H1 (cell line): ENCODE data around the gene BTBD9. TPM values are rescaled to one million over a fixed set of nuclear protein-coding genes. Genes with fewer than 3 reads are reported as not detected.

Experiments
- CTCF ChIA-PET: fragments of 300-600 bp; sonication (Branson Sonifier 250); formaldehyde crosslinking; loops from one replicate; lab custom pipeline; 2021; ENCODE audit not compliant: partially characterized antibody; lab: Charles Lee
- POLR2A ChIA-PET: fragments of 300-600 bp; sonication (Branson Sonifier 250); formaldehyde crosslinking; loops from one replicate; lab custom pipeline; 2021; ENCODE audit warnings: inconsistent platforms; ENCODE audit not compliant: partially characterized antibody; lab: Charles Lee
- DNase-seq, 2 experiments: peaks; one replicate each; pipeline versions ENCODE4 v3.0.0 to v3.0.0-alpha.2; 2010 to 2022; ENCODE audit warnings: low spot score in 2 of 2, low read depth in 1 of 2, mixed read lengths in 1 of 2
- FAIRE-seq: peaks from 2 replicates; lab custom pipeline; 2011; peaks lifted over from hg19 to GRCh38; lab: Jason Lieb, UNC
- H2AFZ ChIP-seq: 2 replicates; pipeline ENCODE4 v1.8.1; 2012; ENCODE audit warnings: low read length, inconsistent platforms
- H2AK5ac ChIP-seq: 2 replicates; pipeline ENCODE4 v1.6.1; 2013; ENCODE audit warnings: low read depth, low read length
- H2BK120ac ChIP-seq: replicated peaks from 2 replicates; pipeline ENCODE3; 2013; ENCODE audit warnings: low read depth, low read length, inconsistent platforms
- H2BK12ac ChIP-seq: 2 replicates; pipeline ENCODE4 v1.6.1; 2013; ENCODE audit warnings: low read depth, low read length
- H2BK15ac ChIP-seq: 2 replicates; pipeline ENCODE4 v1.6.1; 2013; ENCODE audit warnings: low read length
- H2BK20ac ChIP-seq: 2 replicates; pipeline ENCODE4 v1.6.1; 2013; ENCODE audit warnings: low read length
- H2BK5ac ChIP-seq: 2 replicates; pipeline ENCODE4 v1.6.1; 2013; ENCODE audit warnings: low read depth, low read length
- H3K14ac ChIP-seq: 2 replicates; pipeline ENCODE4 v1.6.1; 2013; ENCODE audit warnings: inconsistent platforms; ENCODE audit not compliant: insufficient read length
- H3K18ac ChIP-seq: 2 replicates; pipeline ENCODE4 v1.6.1; 2013; ENCODE audit warnings: low read length; ENCODE audit errors: extremely low read depth
- H3K23ac ChIP-seq: 2 replicates; pipeline ENCODE4 v1.6.1; 2013; ENCODE audit warnings: inconsistent platforms; ENCODE audit not compliant: insufficient read length
- H3K23me2 ChIP-seq: 2 replicates; pipeline ENCODE4 v1.6.1; 2013; ENCODE audit warnings: low read depth, low read length
- H3K27ac ChIP-seq: 2 replicates; pipeline ENCODE4 v1.6.1; 2011; ENCODE audit warnings: low read depth, low read length, inconsistent platforms
- H3K27me3 ChIP-seq, 4 experiments: replicated peaks in 1 of 4; 1 replicate in 1 of 4; 2 replicates in 3 of 4; pipeline versions ENCODE4 v1.6.1 to v1.8.1; 2011 to 2013; ENCODE audit warnings: low read length in 3 of 4, mild to moderate bottlenecking in 3 of 4, inconsistent platforms in 2 of 4, mixed read lengths in 2 of 4, moderate library complexity in 1 of 4; ENCODE audit not compliant: control insufficient read depth in 3 of 4, insufficient read depth in 3 of 4; ENCODE audit errors: extremely low read depth in 1 of 4
- H3K36me3 ChIP-seq, 4 experiments: 2 replicates each; pipeline versions ENCODE4 v1.6.1 to v1.8.1; 2011 to 2013; ENCODE audit warnings: mild to moderate bottlenecking in 4 of 4, low read length in 3 of 4, moderate library complexity in 2 of 4, control low read depth in 1 of 4, inconsistent platforms in 1 of 4; ENCODE audit not compliant: insufficient read depth in 4 of 4, control insufficient read depth in 2 of 4
- H3K4ac ChIP-seq: replicated peaks from 2 replicates; pipeline ENCODE3; 2013; ENCODE audit warnings: low read length, low read depth, mixed read lengths, inconsistent platforms; ENCODE audit not compliant: insufficient read length
- H3K4me1 ChIP-seq, 4 experiments: replicated peaks in 1 of 4; 1 replicate in 1 of 4; 2 replicates in 3 of 4; pipeline versions ENCODE4 v1.6.1 to v1.8.1; 2011 to 2013; ENCODE audit warnings: low read length in 3 of 4, inconsistent platforms in 2 of 4, mixed read lengths in 1 of 4; ENCODE audit not compliant: insufficient read depth in 4 of 4, control insufficient read depth in 3 of 4
- H3K4me2 ChIP-seq, 2 experiments: 2 replicates each; pipeline versions ENCODE4 v1.6.1 to v1.8.1; 2011 to 2013; ENCODE audit warnings: low read depth in 2 of 2, low read length in 2 of 2, control low read depth in 1 of 2, inconsistent platforms in 1 of 2, mild to moderate bottlenecking in 1 of 2; ENCODE audit not compliant: insufficient read depth in 1 of 2
- H3K4me3 ChIP-seq, 4 experiments: fragments of 200-600, 300-600 bp in 1 of 4; sonication (generic), shearing (Covaris generic), sonication (Bioruptor Twin) in 1 of 4; 2 replicates each; pipeline versions ENCODE4 v1.5.1 to v1.8.1; 2011 to 2016; ENCODE audit warnings: low read length in 4 of 4, low read depth in 3 of 4, control low read depth in 2 of 4, inconsistent platforms in 2 of 4, mild to moderate bottlenecking in 2 of 4, mixed read lengths in 1 of 4, moderate library complexity in 1 of 4; ENCODE audit not compliant: insufficient read depth in 2 of 4; ENCODE audit errors: extremely low read depth in 1 of 4
- H3K56ac ChIP-seq: replicated peaks from 2 replicates; pipeline ENCODE3; 2013; ENCODE audit warnings: low read depth, mild to moderate bottlenecking, mixed read lengths, low read length, inconsistent platforms; ENCODE audit not compliant: insufficient read length
- H3K79me1 ChIP-seq: 2 replicates; pipeline ENCODE4 v1.6.1; 2013; ENCODE audit warnings: low read depth, low read length, control low read depth
- H3K79me2 ChIP-seq, 2 experiments: 2 replicates each; pipeline versions ENCODE4 v1.6.1 to v1.8.1; 2012 to 2013; ENCODE audit warnings: low read length in 2 of 2, mild to moderate bottlenecking in 2 of 2, inconsistent platforms in 1 of 2; ENCODE audit not compliant: insufficient read depth in 2 of 2, control insufficient read depth in 1 of 2
- H3K9ac ChIP-seq, 4 experiments: replicated peaks in 1 of 4; 1 replicate in 1 of 4; 2 replicates in 3 of 4; pipeline versions ENCODE4 v1.6.1 to v1.8.1; 2011 to 2013; ENCODE audit warnings: low read depth in 3 of 4, low read length in 3 of 4, control low read depth in 2 of 4, mild to moderate bottlenecking in 2 of 4, moderate library complexity in 2 of 4, inconsistent platforms in 1 of 4; ENCODE audit errors: extremely low read depth in 1 of 4
- H3K9me3 ChIP-seq, 2 experiments: 2 replicates each; pipeline versions ENCODE4 v1.6.1 to v1.8.1; 2012 to 2013; ENCODE audit warnings: mild to moderate bottlenecking in 2 of 2, moderate library complexity in 2 of 2, control low read depth in 1 of 2, inconsistent platforms in 1 of 2, low read depth in 1 of 2, low read length in 1 of 2, mixed read lengths in 1 of 2; ENCODE audit not compliant: insufficient read depth in 2 of 2
- H4K20me1 ChIP-seq, 2 experiments: replicated peaks in 1 of 2; 2 replicates each; pipeline versions ENCODE3 to v1.8.1; 2011 to 2013; ENCODE audit warnings: inconsistent platforms in 2 of 2, low read length in 2 of 2, mild to moderate bottlenecking in 1 of 2; ENCODE audit not compliant: insufficient read depth in 2 of 2, control insufficient read depth in 1 of 2
- H4K5ac ChIP-seq: 2 replicates; pipeline ENCODE4 v1.6.1; 2013; ENCODE audit warnings: low read length, low read depth, mixed read lengths, inconsistent platforms; ENCODE audit not compliant: insufficient read length
- H4K8ac ChIP-seq: 2 replicates; pipeline ENCODE4 v1.8.0; 2013; ENCODE audit warnings: mild to moderate bottlenecking, moderate library complexity, low read length, inconsistent platforms; ENCODE audit not compliant: insufficient read depth; ENCODE audit errors: extremely low read depth
- H4K91ac ChIP-seq: replicated peaks from 2 replicates; pipeline ENCODE3; 2013; ENCODE audit warnings: low read length, mixed read lengths, inconsistent platforms; ENCODE audit not compliant: insufficient read length
- CBX8 ChIP-seq: fragments of 300-800, 300-1000 bp; sonication (generic); IDR thresholded peaks from 2 replicates; pipeline ENCODE4 v1.7.1; 2016; ENCODE audit warnings: low read depth, low read length, borderline replicate concordance
- CTCF ChIP-seq, 3 experiments: IDR thresholded peaks; 1 replicate in 2 of 3; 2 replicates in 1 of 3; pipeline versions ENCODE4 v1.5.1 to v1.6.1; 2011; ENCODE audit warnings: low read length in 3 of 3, mild to moderate bottlenecking in 3 of 3, inconsistent platforms in 2 of 3, low read depth in 1 of 3, moderate library complexity in 1 of 3; ENCODE audit not compliant: insufficient read depth in 1 of 3; ENCODE audit errors: control extremely low read depth in 1 of 3
- GABPA ChIP-seq: IDR thresholded peaks from 2 replicates; pipeline ENCODE4 v1.6.1; 2011; ENCODE audit warnings: mild to moderate bottlenecking, low read length, moderate library complexity, borderline replicate concordance; ENCODE audit not compliant: insufficient read depth
- HDAC6 ChIP-seq: IDR thresholded peaks from one replicate; pipeline ENCODE4 v1.7.1; 2012; ENCODE audit warnings: low read depth, mild to moderate bottlenecking, inconsistent platforms, low read length, moderate library complexity
- KDM1A ChIP-seq: fragments of 200-600, 300-600 bp; sonication (generic); IDR thresholded peaks from 2 replicates; pipeline ENCODE4 v1.7.1; 2016; ENCODE audit warnings: mild to moderate bottlenecking, low read length, borderline replicate concordance
- PHF8 ChIP-seq: fragments of 200-600 bp; sonication (generic); conservative IDR thresholded peaks from 2 replicates; pipeline ENCODE4 v1.7.1; 2012; ENCODE audit warnings: low read depth, mild to moderate bottlenecking, inconsistent platforms, low read length, moderate library complexity
- RXRA ChIP-seq: IDR thresholded peaks from 2 replicates; pipeline ENCODE4 v1.6.1; 2011; ENCODE audit warnings: low read depth, mild to moderate bottlenecking, low read length, moderate library complexity; ENCODE audit not compliant: insufficient read depth
- SIX5 ChIP-seq: IDR thresholded peaks from 2 replicates; pipeline ENCODE4 v1.6.1; 2011; ENCODE audit warnings: mild to moderate bottlenecking, low read depth, low read length
- ZNF274 ChIP-seq: IDR thresholded peaks from 2 replicates; pipeline ENCODE4 v1.7.0; 2012; ENCODE audit warnings: low read length, borderline replicate concordance; ENCODE audit errors: extremely low read depth
- whole genome bisulfite sequencing, 2 experiments: shearing (Covaris generic) in 1 of 2; methylation state at CpG; one replicate each; pipeline versions ENCODE4 v1.1.6 to v1.1.7; 2013 to 2015; ENCODE audit warnings: low lambda C conversion rate in 2 of 2, mixed read lengths in 2 of 2, inconsistent platforms in 1 of 2, low coverage in 1 of 2, missing lambda C conversion rate in 1 of 2; ENCODE audit not compliant: insufficient replicate concordance in 2 of 2, insufficient coverage in 1 of 2, insufficient read length in 1 of 2; ENCODE audit errors: extremely low coverage in 1 of 2, missing lambda C conversion rate in 1 of 2; 5-methylcytosine and 5-hydroxymethylcytosine counted together
- polyA plus RNA-seq, 7 experiments: library from polyadenylated mRNA; depleted of rRNA in 3 of 7; stranded (reverse) in 5 of 7; unstranded in 2 of 7; fragments of >200 nt in 5 of 7; fragments of 200-250 nt in 2 of 7; gene quantifications; 1 replicate in 5 of 7; 2 replicates in 1 of 7; 4 replicates in 1 of 7; pipeline versions ENCODE4 v1.2.1 to v1.2.3, GENCODE V29; 2011 to 2013; ENCODE audit warnings: missing spikeins in 2 of 7, mixed read lengths in 2 of 7
- total RNA-seq: library from RNA; stranded (reverse); fragmentation: NEBNext Ultra II Directional; extraction: Animal tissue kit (Norgen Biotek cat#: 25700); gene quantifications from 2 replicates; pipeline ENCODE4 v1.2.1, GENCODE V29; 2021

The BTBD9 gene
- total and polyA plus RNA-seq, 2 of the 8 experiments (the other 6 are each of a cell fraction or from before 2014, with no cell fraction given): 0.92 to 4.1 TPM

- Histone ChIP-seq H3K56ac (no peak overlapping the region), H3K27me3 (peaks cover 0 to 1% (median 0%) of the 10 kb centered on the region in 4 experiments; a peak in 1 of 7 replicates), H2BK20ac (no peak overlapping the region), H3K9me3 (no peaks in the 10 kb centered on the region), H4K91ac (no peak overlapping the region), H3K18ac (no peak overlapping the region), H3K36me3 (no peaks in the 10 kb centered on the region), H3K23ac (no peak overlapping the region), H4K20me1 (no peaks in the 10 kb centered on the region), H2BK120ac (no peak overlapping the region), H3K4me3 (no peak overlapping the region), H3K23me2 (no peaks in the 10 kb centered on the region), H3K27ac (no peak overlapping the region), H3K9ac (no peak overlapping the region), H3K79me2 (no peaks in the 10 kb centered on the region), H3K4me2 (no peak overlapping the region), H2AK5ac (no peak overlapping the region), H3K4me1 (no peaks in the 10 kb centered on the region), H2BK12ac (no peak overlapping the region), H2BK5ac (no peak overlapping the region), H3K4ac (no peak overlapping the region), H2AFZ (no peak overlapping the region), H4K5ac (no peak overlapping the region), H4K8ac (no peak overlapping the region), H3K14ac (no peak overlapping the region), H3K79me1 (no peaks in the 10 kb centered on the region), H2BK15ac (no peak overlapping the region)
- ChIA-PET CTCF (interaction anchor here (0.8 to 1.2 kb wide), 3 partner anchors 40 to 116 kb away, joined by 3 to 4 read pairs (median 3); no protein-coding TSS in a partner anchor), POLR2A (no interaction called here)
- no peak for FAIRE-seq
- 88% methylated on average over 4 of the region's 4 CpGs; no CpG with 5 or more reads in 1 of the 2 experiments for WGBS, 2 experiments
- DNase-seq: no peak
- TF ChIP-seq RXRA (no peak), CBX8 (no peak), SIX5 (no peak), ZNF274 (no peak), KDM1A (no peak), CTCF (IDR thresholded peaks at IDR 0.05; ENCODE audit: control extremely low read depth in 1 of 3, insufficient read depth in 1 of 3, low read depth in 1 of 3, low read length in 3 of 3) (no peak), PHF8 (no peak), HDAC6 (no peak), GABPA (no peak)
Observed at GRCh38 chr6:38453861-38454260, 185.9 kb downstream of the BTBD9 start.
